Stomach (tissue), 9 donors: ENCODE data around the gene CCBE1. TPM values are rescaled to one million over a fixed set of nuclear protein-coding genes. Genes with fewer than 3 reads are reported as not detected.

Experiments used
- DNase-seq, 2 donors: peaks; one replicate each; pipeline versions ENCODE4 v3.0.0 to v3.0.0-alpha.2; 2013 to 2019
- H3K27ac ChIP-seq, 5 donors: fragments of 200-600 bp in 4 of 5; sonication (generic) in 4 of 5; one replicate each; pipeline ENCODE4 v1.5.1; 2013 to 2019; ENCODE audit warnings: mild to moderate bottlenecking in 1 of 5, moderate library complexity in 1 of 5
- H3K27me3 ChIP-seq, 3 donors: fragments of 200-600 bp; sonication (generic); one replicate each; pipeline ENCODE4 v1.5.1; 2017 to 2019; ENCODE audit warnings: mixed run types in 1 of 3
- H3K36me3 ChIP-seq, 4 donors: fragments of 200-600 bp; sonication (generic); 1 replicate in 3 of 4; 2 replicates in 1 of 4; pipeline ENCODE4 v1.5.1; 2016 to 2019
- H3K4me1 ChIP-seq, 4 donors: fragments of 200-600 bp; sonication (generic); one replicate each; pipeline ENCODE4 v1.5.1; 2016 to 2019
- H3K4me3 ChIP-seq, 4 donors: fragments of 200-600 bp; sonication (generic) in 3 of 4; one replicate each; pipeline ENCODE4 v1.5.1; 2016 to 2019; ENCODE audit warnings: mild to moderate bottlenecking in 1 of 4
- H3K9me3 ChIP-seq, 4 donors: fragments of 200-600 bp; sonication (generic); one replicate each; pipeline ENCODE4 v1.5.1; 2016 to 2019
- CTCF ChIP-seq, 7 experiments: fragments of 450-650 bp in 4 of 7; fragments of 200-600 bp in 3 of 7; sonication (generic) in 3 of 7; IDR thresholded peaks; one replicate each; pipeline ENCODE4 v1.5.1; 2016 to 2019; ENCODE audit warnings: antibody characterized with exemption in 7 of 7, control low read depth in 2 of 7, mild to moderate bottlenecking in 1 of 7
- EP300 ChIP-seq: sonication (generic); formaldehyde crosslinking; IDR thresholded peaks from one replicate; pipeline ENCODE4 v1.6.1; 2017; ENCODE audit warnings: antibody characterized with exemption
- POLR2A ChIP-seq, 4 donors: fragments of 450-650 bp; IDR thresholded peaks; one replicate each; pipeline ENCODE4 v1.6.1; 2016; ENCODE audit warnings: antibody characterized with exemption in 4 of 4, control low read depth in 2 of 4, mild to moderate bottlenecking in 1 of 4, moderate library complexity in 1 of 4
- POLR2AphosphoS5 ChIP-seq, 3 donors: sonication (generic); formaldehyde crosslinking; IDR thresholded peaks; one replicate each; pipeline ENCODE4 v1.6.1; 2016; ENCODE audit warnings: antibody characterized with exemption in 3 of 3
- WGBS, 5 donors: extraction: QIAGEN DNeasy Blood & Tissue Kit in 3 of 5; methylation state at CpG; one replicate each; pipeline versions ENCODE4 v1.1.5 to v1.1.7; 2013 to 2018; 5-methylcytosine and 5-hydroxymethylcytosine counted together
- intact Hi-C: fragments of 100-400 bp; cut with DNase I; formaldehyde crosslinking; loops from one replicate; pipeline ENCODE4 v1.15.1; 2023; ENCODE audit warnings: low total_unique reads
- polyA plus RNA-seq, 3 donors: library from polyadenylated mRNA; stranded (reverse); fragments of 200-250 nt; gene quantifications; one replicate each; pipeline ENCODE4 v1.2.3, GENCODE V29; 2013
- total RNA-seq, 5 donors: library from RNA; depleted of rRNA; stranded (reverse); fragments of >200 nt; gene quantifications; one replicate each; pipeline versions ENCODE4 v1.1.0 to v1.2.3, GENCODE V29; 2014 to 2016
- donor health status: healthy with polysubstance abuse.
- donor health status: Bipolar disorder and iron deficiency.
- donor health status: healthy.

CCBE1 gene
- total and polyA plus RNA-seq, 8 donors = 0.29 to 4.0 (median 1.2) TPM

- H3K27me3 ChIP-seq = no peaks in the 10 kb centered on the region
- TF ChIP-seq POLR2AphosphoS5 (IDR thresholded peaks at IDR 0.05) (no peak), CTCF (IDR thresholded peaks at IDR 0.05) (no peak), POLR2A (IDR thresholded peaks at IDR 0.05) (no peak), EP300 (no peak)
- H3K27ac ChIP-seq = no peak overlapping the region
- no peak for DNase-seq
- WGBS, 5 donors = 79 to 96% (median 92%) methylated on average over 1 of the region's 1 CpG
- no peaks in the 10 kb centered on the region for H3K9me3 ChIP-seq
- H3K4me1 ChIP-seq = no peaks in the 10 kb centered on the region
- H3K4me3 ChIP-seq = no peak overlapping the region
- H3K36me3 ChIP-seq = no peaks in the 10 kb centered on the region
- intact Hi-C loops = no loop called here
These were observed 68.2 kb downstream of the CCBE1 start for GRCh38 chr18:59628995-59629394.

- no peak overlapping the region for H3K4me3 ChIP-seq
- peaks cover 0 to 5% (median 0%) of the 10 kb centered on the region in 4 donors for H3K4me1 ChIP-seq
- intact Hi-C loops = no loop called here
- 81 to 94% (median 82%) methylated on average over 5 of the region's 5 CpGs for WGBS, 5 donors
- no peaks in the 10 kb centered on the region for H3K36me3 ChIP-seq
- H3K27ac ChIP-seq = no peak overlapping the region
- H3K27me3 ChIP-seq = no peaks in the 10 kb centered on the region
- TF ChIP-seq POLR2AphosphoS5 (IDR thresholded peaks at IDR 0.05) (no peak), POLR2A (IDR thresholded peaks at IDR 0.05) (no peak), CTCF (IDR thresholded peaks at IDR 0.05) (no peak), EP300 (no peak)
- no peaks in the 10 kb centered on the region for H3K9me3 ChIP-seq
- DNase-seq = no peak
These were observed 69.8 kb downstream of the CCBE1 start for GRCh38 chr18:59627414-59627813.

GRCh38 chr18:59624369-59624765 is 72.9 kb downstream of the CCBE1 start:
- H3K4me3 ChIP-seq = no peak overlapping the region
- intact Hi-C loops = no loop called here
- no peaks in the 10 kb centered on the region for H3K36me3 ChIP-seq
- no peaks in the 10 kb centered on the region for H3K9me3 ChIP-seq
- TF ChIP-seq EP300 (no peak), POLR2AphosphoS5 (IDR thresholded peaks at IDR 0.05) (no peak), POLR2A (IDR thresholded peaks at IDR 0.05) (no peak), CTCF (IDR thresholded peaks at IDR 0.05) (no peak)
- H3K27ac ChIP-seq = no peak overlapping the region
- no peak for DNase-seq
- peaks cover 0 to 8% (median 0%) of the 10 kb centered on the region in 3 donors for H3K27me3 ChIP-seq
- WGBS, 5 donors = 71 to 89% (median 81%) methylated on average over 2 of the region's 2 CpGs
- peaks cover 0 to 5% (median 0%) of the 10 kb centered on the region in 4 donors for H3K4me1 ChIP-seq

DNA sequence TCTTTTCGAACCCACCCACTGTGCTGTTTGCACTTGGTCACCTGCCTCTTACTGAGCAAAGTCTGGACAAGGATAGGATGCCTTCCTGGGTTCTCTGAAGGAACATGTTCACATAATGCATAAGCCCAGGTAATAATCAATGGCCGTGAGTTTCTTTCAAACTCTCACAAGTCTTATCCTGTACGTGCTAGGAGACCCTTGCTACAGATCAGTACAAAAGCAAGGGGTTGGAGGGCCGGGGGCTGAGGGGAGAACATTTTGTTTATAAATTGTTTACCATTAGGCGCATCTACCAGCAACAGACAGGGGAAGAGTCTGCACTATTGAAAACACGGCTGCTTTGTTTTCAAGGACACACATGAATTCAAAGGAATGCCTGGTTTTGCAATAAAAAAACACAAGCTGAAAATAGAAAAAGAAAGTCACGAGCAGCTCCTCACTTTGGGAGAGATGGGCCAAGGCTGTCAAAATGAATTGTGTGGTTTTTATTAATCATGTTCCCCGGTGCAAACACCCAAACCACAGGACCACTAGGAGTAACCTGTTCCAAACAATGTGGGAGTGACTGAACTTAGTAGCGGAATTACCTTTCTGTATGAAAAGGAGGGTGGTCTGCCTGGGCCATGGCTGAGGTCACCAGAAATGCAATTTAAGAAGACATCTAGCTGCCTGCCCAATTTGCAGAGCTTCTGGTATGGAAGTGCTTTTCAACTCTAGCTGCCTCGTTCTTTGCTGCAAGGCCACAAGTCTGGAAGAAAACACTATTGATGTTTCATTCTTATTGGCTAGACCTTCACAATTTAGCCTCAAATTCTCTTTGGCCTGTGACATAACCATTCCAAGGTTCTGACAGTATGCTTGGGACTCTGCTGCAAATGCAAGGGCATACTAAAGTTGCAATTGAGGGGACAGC is 73.5 kb downstream of the CCBE1 start:
- WGBS, 5 donors = 52 to 60% (median 56%) methylated on average over 10 of the region's 10 CpGs
- intact Hi-C loops = no loop called here

More for the DNA sequence above, 73.5 kb downstream of the CCBE1 start:
- H3K4me3 ChIP-seq = no peak overlapping the region
- H3K27ac ChIP-seq = no peak overlapping the region
- H3K9me3 ChIP-seq = no peaks in the 10 kb centered on the region
- TF ChIP-seq POLR2A (IDR thresholded peaks at IDR 0.05) = no peak
- TF ChIP-seq CTCF (IDR thresholded peaks at IDR 0.05) = no peak
- no peak for TF ChIP-seq POLR2AphosphoS5 (IDR thresholded peaks at IDR 0.05)
- no peak for TF ChIP-seq EP300
- H3K36me3 ChIP-seq = no peaks in the 10 kb centered on the region
- no peak for DNase-seq
- H3K4me1 ChIP-seq = peaks cover 0 to 5% (median 0%) of the 10 kb centered on the region in 4 donors
- peaks cover 0 to 8% (median 0%) of the 10 kb centered on the region in 3 donors for H3K27me3 ChIP-seq
